Astrocyte (in vitro differentiated cells and primary cell): ENCODE data around the gene GDF11. TPM values are rescaled to one million over a fixed set of nuclear protein-coding genes. Genes with fewer than 3 reads are reported as not detected.

ENCODE experiments used
- DNase-seq: peaks from one replicate; pipeline ENCODE4 v3.0.0-alpha.2; 2010; ENCODE audit warnings: low read depth
- FAIRE-seq: peaks from 2 replicates; lab custom pipeline; 2011; peaks lifted over from hg19 to GRCh38; lab: Jason Lieb, UNC
- H2AFZ ChIP-seq: 2 replicates; pipeline ENCODE4 v1.6.0; 2012; ENCODE audit warnings: low read depth, low read length, inconsistent platforms
- H3K27ac ChIP-seq: 2 replicates; pipeline ENCODE4 v1.5.1; 2011; ENCODE audit warnings: low read depth, low read length, inconsistent platforms
- H3K27me3 ChIP-seq: 2 replicates; pipeline ENCODE4 v1.6.0; 2011; ENCODE audit warnings: low read length, inconsistent platforms; ENCODE audit not compliant: insufficient read depth
- H3K36me3 ChIP-seq: 2 replicates; pipeline ENCODE4 v1.5.1; 2011; ENCODE audit warnings: low read length, inconsistent platforms; ENCODE audit not compliant: insufficient read depth
- H3K4me1 ChIP-seq: 2 replicates; pipeline ENCODE4 v1.5.1; 2011; ENCODE audit warnings: low read length, inconsistent platforms; ENCODE audit not compliant: insufficient read depth
- H3K4me2 ChIP-seq: 2 replicates; pipeline ENCODE4 v1.6.0; 2012; ENCODE audit warnings: low read length, inconsistent platforms
- H3K4me3 ChIP-seq: 2 replicates; pipeline ENCODE4 v1.5.1; 2011; ENCODE audit warnings: low read depth, mild to moderate bottlenecking, low read length, inconsistent platforms; ENCODE audit not compliant: insufficient read depth
- H3K79me2 ChIP-seq: 2 replicates; pipeline ENCODE4 v1.6.0; 2012; ENCODE audit warnings: mild to moderate bottlenecking, low read length, inconsistent platforms; ENCODE audit not compliant: insufficient read depth
- H3K9ac ChIP-seq: 2 replicates; pipeline ENCODE4 v1.6.0; 2012; ENCODE audit warnings: mild to moderate bottlenecking, low read length, inconsistent platforms
- H3K9me3 ChIP-seq: 2 replicates; pipeline ENCODE4 v1.5.1; 2012; ENCODE audit warnings: low read depth, mild to moderate bottlenecking, low read length, inconsistent platforms; ENCODE audit not compliant: insufficient read depth
- H4K20me1 ChIP-seq: 2 replicates; pipeline ENCODE4 v1.6.0; 2012; ENCODE audit warnings: low read length, inconsistent platforms; ENCODE audit not compliant: insufficient read depth
- H3K27ac Mint-ChIP-seq: one replicate; pipeline ENCODE4 v1.8.0; 2021; ENCODE audit warnings: mild to moderate bottlenecking, mixed read lengths; ENCODE audit not compliant: unreplicated experiment
- H3K27me3 Mint-ChIP-seq: one replicate; pipeline ENCODE4 v1.8.0; 2021; ENCODE audit warnings: low read depth, mixed read lengths; ENCODE audit not compliant: unreplicated experiment
- H3K36me3 Mint-ChIP-seq: one replicate; pipeline ENCODE4 v1.8.0; 2021; ENCODE audit warnings: low read depth, mixed read lengths; ENCODE audit not compliant: unreplicated experiment
- H3K4me1 Mint-ChIP-seq: one replicate; pipeline ENCODE4 v1.8.0; 2021; ENCODE audit warnings: low read depth, mixed read lengths; ENCODE audit not compliant: unreplicated experiment
- H3K4me3 Mint-ChIP-seq: one replicate; pipeline ENCODE4 v1.8.0; 2021; ENCODE audit warnings: mild to moderate bottlenecking, moderate library complexity, mixed read lengths; ENCODE audit not compliant: unreplicated experiment
- H3K9me3 Mint-ChIP-seq: one replicate; pipeline ENCODE4 v1.8.0; 2021; ENCODE audit warnings: mild to moderate bottlenecking, mixed read lengths; ENCODE audit not compliant: unreplicated experiment
- EZH2 ChIP-seq: IDR thresholded peaks from 2 replicates; pipeline ENCODE4 v1.6.1; 2012; ENCODE audit warnings: mild to moderate bottlenecking, low read length, inconsistent platforms; ENCODE audit not compliant: insufficient read depth
- total RNA-seq: library from RNA; stranded (reverse); gene quantifications from 2 replicates; pipeline ENCODE4 v1.2.1, GENCODE V29; 2021
- TF ChIP-seq, protein P1 (sequence below): IDR thresholded peaks from 2 replicates; pipeline ENCODE4 v1.5.1; 2011; ENCODE audit warnings: low read depth, mild to moderate bottlenecking, inconsistent platforms, low read length, moderate library complexity; ENCODE audit not compliant: insufficient read depth

The GDF11 gene
- total RNA-seq, 1 donor from 2014 or later: 28.9 TPM

DNA sequence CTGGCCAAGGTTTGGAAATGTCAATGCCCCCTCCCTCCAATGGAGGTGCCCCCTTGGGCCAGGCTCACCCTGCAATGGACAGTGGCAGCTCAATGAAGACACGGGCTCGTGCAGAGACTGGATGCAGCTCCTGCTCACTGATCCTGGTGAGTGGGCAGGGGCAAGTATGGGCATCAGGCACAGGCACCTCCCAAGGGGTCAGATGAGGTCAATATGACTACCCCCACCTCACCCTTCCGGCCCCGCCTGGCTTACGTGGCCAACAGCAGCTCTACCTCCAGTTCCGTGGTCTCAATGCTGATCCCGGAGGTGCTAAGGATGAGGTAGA, 48.8 kb upstream of the GDF11 start:
- H4K20me1 ChIP-seq: no peaks in the 10 kb centered on the region
- no peak overlapping the region for H3K27ac ChIP-seq
- Mint-ChIP-seq H3K9me3 (no peaks in the 10 kb centered on the region), H3K4me3 (no peak overlapping the region), H3K27me3 (peaks cover 6% of the 10 kb centered on the region), H3K36me3 (peaks cover 7% of the 10 kb centered on the region), H3K4me1 (no peaks in the 10 kb centered on the region), H3K27ac (no peak overlapping the region)
- no peaks in the 10 kb centered on the region for H3K79me2 ChIP-seq
- H3K36me3 ChIP-seq: no peaks in the 10 kb centered on the region
- no peak overlapping the region for H3K9ac ChIP-seq
- no peak for DNase-seq
- no peak for FAIRE-seq
- no peaks in the 10 kb centered on the region for H3K9me3 ChIP-seq
- H3K27me3 ChIP-seq: no peaks in the 10 kb centered on the region
- no peak overlapping the region for H3K4me3 ChIP-seq
- no peak overlapping the region for H3K4me2 ChIP-seq
- no peak for TF ChIP-seq EZH2
- TF ChIP-seq, protein P1, sequence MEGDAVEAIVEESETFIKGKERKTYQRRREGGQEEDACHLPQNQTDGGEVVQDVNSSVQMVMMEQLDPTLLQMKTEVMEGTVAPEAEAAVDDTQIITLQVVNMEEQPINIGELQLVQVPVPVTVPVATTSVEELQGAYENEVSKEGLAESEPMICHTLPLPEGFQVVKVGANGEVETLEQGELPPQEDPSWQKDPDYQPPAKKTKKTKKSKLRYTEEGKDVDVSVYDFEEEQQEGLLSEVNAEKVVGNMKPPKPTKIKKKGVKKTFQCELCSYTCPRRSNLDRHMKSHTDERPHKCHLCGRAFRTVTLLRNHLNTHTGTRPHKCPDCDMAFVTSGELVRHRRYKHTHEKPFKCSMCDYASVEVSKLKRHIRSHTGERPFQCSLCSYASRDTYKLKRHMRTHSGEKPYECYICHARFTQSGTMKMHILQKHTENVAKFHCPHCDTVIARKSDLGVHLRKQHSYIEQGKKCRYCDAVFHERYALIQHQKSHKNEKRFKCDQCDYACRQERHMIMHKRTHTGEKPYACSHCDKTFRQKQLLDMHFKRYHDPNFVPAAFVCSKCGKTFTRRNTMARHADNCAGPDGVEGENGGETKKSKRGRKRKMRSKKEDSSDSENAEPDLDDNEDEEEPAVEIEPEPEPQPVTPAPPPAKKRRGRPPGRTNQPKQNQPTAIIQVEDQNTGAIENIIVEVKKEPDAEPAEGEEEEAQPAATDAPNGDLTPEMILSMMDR: no peak
- no peak overlapping the region for H2AFZ ChIP-seq
- H3K4me1 ChIP-seq: no peaks in the 10 kb centered on the region

DNA sequence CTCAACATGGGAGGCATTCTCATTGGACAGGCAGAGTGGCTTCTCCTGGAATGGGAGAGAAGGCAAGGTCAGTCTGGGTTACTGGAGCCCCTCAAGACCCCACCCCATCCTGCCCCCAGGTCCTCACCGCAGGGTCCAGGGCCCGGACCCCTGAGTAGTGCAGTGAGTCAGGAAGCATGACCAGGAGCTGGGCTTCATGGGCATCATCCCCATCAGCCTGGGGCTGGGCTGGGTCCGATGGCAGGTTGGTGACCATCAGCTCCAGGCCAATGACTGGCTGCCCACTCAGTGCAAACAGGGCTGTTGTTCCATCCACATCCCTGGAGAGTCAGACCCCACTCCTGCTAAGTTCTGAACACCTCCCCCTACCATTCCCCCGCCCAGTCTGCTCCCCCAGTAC, 48.3 kb upstream of the GDF11 start:
- Histone ChIP-seq H3K4me2 (no peak overlapping the region), H3K27me3 (no peaks in the 10 kb centered on the region), H3K27ac (no peak overlapping the region), H4K20me1 (no peaks in the 10 kb centered on the region), H2AFZ (no peak overlapping the region), H3K9me3 (no peaks in the 10 kb centered on the region), H3K4me1 (no peaks in the 10 kb centered on the region), H3K36me3 (no peaks in the 10 kb centered on the region), H3K9ac (no peak overlapping the region), H3K79me2 (no peaks in the 10 kb centered on the region), H3K4me3 (no peak overlapping the region)
- Mint-ChIP-seq H3K4me1 (no peaks in the 10 kb centered on the region), H3K27me3 (peaks cover 6% of the 10 kb centered on the region), H3K9me3 (no peaks in the 10 kb centered on the region), H3K36me3 (peaks cover 7% of the 10 kb centered on the region), H3K4me3 (no peak overlapping the region), H3K27ac (no peak overlapping the region)
- FAIRE-seq: no peak
- DNase-seq: no peak
- TF ChIP-seq, protein P1: no peak
- TF ChIP-seq EZH2: no peak

DNA sequence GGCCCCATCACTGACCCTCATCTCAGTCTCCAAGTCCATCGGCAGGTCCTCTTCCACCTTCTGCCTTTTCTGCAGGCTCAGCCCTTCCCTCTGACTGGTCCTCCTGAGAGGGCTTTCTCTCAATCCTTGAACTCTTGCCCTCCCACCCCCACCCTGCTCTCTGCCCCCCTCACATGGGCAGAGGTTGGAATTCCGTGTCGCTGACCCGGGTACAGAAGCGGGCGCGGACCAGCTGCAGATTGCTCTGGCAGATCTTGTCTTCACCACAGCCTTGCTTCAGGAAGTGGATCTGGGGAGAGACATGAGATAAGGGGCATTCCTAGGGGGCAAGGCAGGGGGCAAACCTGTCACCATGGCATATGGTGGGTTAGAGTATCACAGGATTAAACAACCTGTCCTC, 47.6 kb upstream of the GDF11 start:
- peaks cover 6% of the 10 kb centered on the region for H3K27me3 Mint-ChIP-seq
- Histone ChIP-seq H4K20me1 (no peaks in the 10 kb centered on the region), H3K9ac (no peak overlapping the region), H3K79me2 (no peaks in the 10 kb centered on the region), H3K36me3 (no peaks in the 10 kb centered on the region), H3K27me3 (no peaks in the 10 kb centered on the region), H3K4me1 (no peaks in the 10 kb centered on the region), H3K27ac (no peak overlapping the region), H2AFZ (no peak overlapping the region), H3K9me3 (no peaks in the 10 kb centered on the region), H3K4me3 (no peak overlapping the region), H3K4me2 (no peak overlapping the region)
- no peak overlapping the region for H3K27ac Mint-ChIP-seq
- H3K4me3 Mint-ChIP-seq: no peak overlapping the region
- no peak for FAIRE-seq
- no peak for DNase-seq
- peaks cover 7% of the 10 kb centered on the region for H3K36me3 Mint-ChIP-seq
- H3K4me1 Mint-ChIP-seq: no peaks in the 10 kb centered on the region
- no peak for TF ChIP-seq EZH2
- TF ChIP-seq, protein P1: no peak
- no peaks in the 10 kb centered on the region for H3K9me3 Mint-ChIP-seq
